Naive B cell (primary cell): ENCODE results near the gene DNAJC13. TPM values are rescaled to one million over a fixed set of nuclear protein-coding genes. Genes with fewer than 3 reads are reported as not detected.

ENCODE experiments used
- ATAC-seq, 2 donors: fragments of 150-1000 bp; cut with Tn5 transposase; 2 replicates each; pipeline ENCODE4 v1.10.0; 2021; ENCODE audit warnings: low read depth in 2 of 2, mild to moderate bottlenecking in 2 of 2, moderate library complexity in 2 of 2
- DNase-seq: peaks from one replicate; pipeline ENCODE4 v3.0.0; 2022
- H3K27ac Mint-ChIP-seq, 6 donors: one replicate each; pipeline ENCODE4 v1.8.0; 2020 to 2022; ENCODE audit warnings: mild to moderate bottlenecking in 6 of 6, mixed read lengths in 6 of 6, moderate library complexity in 5 of 6, inconsistent platforms in 2 of 6
- H3K27me3 Mint-ChIP-seq, 3 donors: one replicate each; pipeline ENCODE4 v1.8.0; 2021 to 2022; ENCODE audit warnings: mixed read lengths in 3 of 3, mild to moderate bottlenecking in 1 of 3
- H3K36me3 Mint-ChIP-seq, 2 donors: one replicate each; pipeline ENCODE4 v1.8.0; 2020 to 2022; ENCODE audit warnings: mixed read lengths in 2 of 2, inconsistent platforms in 1 of 2, mild to moderate bottlenecking in 1 of 2
- H3K4me1 Mint-ChIP-seq, 3 donors: one replicate each; pipeline ENCODE4 v1.8.0; 2020 to 2022; ENCODE audit warnings: mixed read lengths in 3 of 3, inconsistent platforms in 1 of 3, mild to moderate bottlenecking in 1 of 3, moderate library complexity in 1 of 3
- H3K4me3 Mint-ChIP-seq, 8 donors: one replicate each; pipeline ENCODE4 v1.8.0; 2020 to 2022; ENCODE audit warnings: mild to moderate bottlenecking in 8 of 8, mixed read lengths in 8 of 8, moderate library complexity in 8 of 8, inconsistent platforms in 2 of 8
- H3K9me3 Mint-ChIP-seq, 7 donors: one replicate each; pipeline ENCODE4 v1.8.0; 2020 to 2022; ENCODE audit warnings: mixed read lengths in 7 of 7, mild to moderate bottlenecking in 5 of 7, inconsistent platforms in 2 of 7, moderate library complexity in 1 of 7
- polyA plus RNA-seq, 6 donors: library from polyadenylated mRNA; unstranded; fragments of 300-500 nt; fragmentation: Illumina TruSeq; gene quantifications; one replicate each; pipeline ENCODE4 v1.2.3, GENCODE V29; 2021; ENCODE audit warnings: low read depth in 6 of 6

DNAJC13 gene
- polyA plus RNA-seq, 6 donors from 2014 or later = 7.0 to 16.3 (median 12.5) TPM

GRCh38 chr3:132564070-132564465 lies 146.8 kb downstream of the DNAJC13 start:
- H3K27ac Mint-ChIP-seq = peak overlapping the region in 3 of 6 donors; percentile 7 to 28 (median 23)
- peaks cover 3 to 19% (median 14%) of the 10 kb centered on the region in 3 donors for H3K4me1 Mint-ChIP-seq
- peaks cover 0 to 11% (median 4%) of the 10 kb centered on the region in 7 donors for H3K9me3 Mint-ChIP-seq
- H3K27me3 Mint-ChIP-seq = no peaks in the 10 kb centered on the region
- DNase-seq = no peak
- peak overlapping the region in 1 of 8 donors; percentile 12 for H3K4me3 Mint-ChIP-seq
- no peak for ATAC-seq
- peaks cover 4 to 12% of the 10 kb centered on the region in 2 donors for H3K36me3 Mint-ChIP-seq

GRCh38 chr3:132568422-132568821 lies 151.1 kb downstream of the DNAJC13 start:
- no peaks in the 10 kb centered on the region for H3K27me3 Mint-ChIP-seq
- H3K36me3 Mint-ChIP-seq = peaks cover 11 to 24% of the 10 kb centered on the region in 2 donors
- peaks cover 0 to 5% (median 2%) of the 10 kb centered on the region in 7 donors for H3K9me3 Mint-ChIP-seq
- peak overlapping the region in 1 of 6 donors; percentile 4 for H3K27ac Mint-ChIP-seq
- H3K4me1 Mint-ChIP-seq = peaks cover 3 to 13% (median 11%) of the 10 kb centered on the region in 3 donors
- ATAC-seq (no peak), DNase-seq (no peak)
- H3K4me3 Mint-ChIP-seq = no peak overlapping the region

- Mint-ChIP-seq H3K27ac (no peak overlapping the region), H3K4me1 (peaks cover 2 to 9% (median 7%) of the 10 kb centered on the region in 3 donors), H3K4me3 (no peak overlapping the region), H3K27me3 (no peaks in the 10 kb centered on the region), H3K9me3 (peaks cover 0 to 5% (median 2%) of the 10 kb centered on the region in 7 donors), H3K36me3 (peaks cover 14 to 32% of the 10 kb centered on the region in 2 donors)
- no peak for DNase-seq
- no peak for ATAC-seq
Measured at GRCh38 chr3:132569153-132569552, 151.9 kb downstream of the DNAJC13 start.

- Mint-ChIP-seq H3K27ac (peak overlapping the region in 1 of 6 donors; percentile 15), H3K4me1 (peaks cover 0 to 4% (median 3%) of the 10 kb centered on the region in 3 donors), H3K9me3 (peaks cover 0 to 5% (median 2%) of the 10 kb centered on the region in 7 donors), H3K36me3 (peaks cover 14 to 33% of the 10 kb centered on the region in 2 donors), H3K27me3 (no peaks in the 10 kb centered on the region), H3K4me3 (no peak overlapping the region)
- DNase-seq = no peak
- no peak for ATAC-seq
Measured at GRCh38 chr3:132569580-132569979, 152.3 kb downstream of the DNAJC13 start.

- DNase-seq (no peak), ATAC-seq (no peak)
- H3K4me3 Mint-ChIP-seq = no peak overlapping the region
- H3K4me1 Mint-ChIP-seq = no peaks in the 10 kb centered on the region
- no peak overlapping the region for H3K27ac Mint-ChIP-seq
- H3K27me3 Mint-ChIP-seq = no peaks in the 10 kb centered on the region
- peaks cover 0 to 5% (median 2%) of the 10 kb centered on the region in 7 donors for H3K9me3 Mint-ChIP-seq
- H3K36me3 Mint-ChIP-seq = peaks cover 14 to 33% of the 10 kb centered on the region in 2 donors
Measured at GRCh38 chr3:132570016-132570415, 152.7 kb downstream of the DNAJC13 start.

GRCh38 chr3:132573797-132574211 lies 156.5 kb downstream of the DNAJC13 start:
- Mint-ChIP-seq H3K4me3 (no peak overlapping the region), H3K36me3 (peaks cover 22 to 50% of the 10 kb centered on the region in 2 donors), H3K9me3 (peaks cover 0 to 5% (median 1%) of the 10 kb centered on the region in 7 donors), H3K27me3 (no peaks in the 10 kb centered on the region), H3K4me1 (no peaks in the 10 kb centered on the region), H3K27ac (no peak overlapping the region)
- DNase-seq (no peak), ATAC-seq (no peak)

GRCh38 chr3:132587401-132587800 lies 170.1 kb downstream of the DNAJC13 start:
- Mint-ChIP-seq H3K27ac (no peak overlapping the region), H3K4me3 (no peak overlapping the region), H3K4me1 (no peaks in the 10 kb centered on the region), H3K36me3 (peaks cover 9 to 17% of the 10 kb centered on the region in 2 donors), H3K27me3 (no peaks in the 10 kb centered on the region), H3K9me3 (peaks cover 0 to 14% (median 3%) of the 10 kb centered on the region in 7 donors)
- no peak for DNase-seq
- ATAC-seq = no peak

Other genes starting within 250 kb of the DNAJC13 start
- not detected for gene ACP3, start 100.1 kb upstream of the DNAJC13 start, polyA plus RNA-seq
- gene ACKR4, start 179.8 kb downstream of the DNAJC13 start, polyA plus RNA-seq = not detected
- gene ACAD11, start 242.3 kb downstream of the DNAJC13 start, polyA plus RNA-seq = 1 to 10 TPM; 4.0 to 9.3 (median 6.0) TPM
- gene UBA5, start 242.8 kb downstream of the DNAJC13 start, polyA plus RNA-seq = 10 to 100 TPM; 29.6 to 46.1 (median 31.8) TPM